ENCODE results near the gene PITRM1.

Gene PITRM1

GRCh38 chr10:3117486-3117885 is 55.1 kb downstream of the PITRM1 start:
- Histone ChIP-seq H3K27ac (no peak overlapping the region), H3K36me3 (peaks cover 95 to 100% (median 100%) of the 10 kb centered on the region in 11 experiments), H3K27me3 (no peaks in the 10 kb centered on the region), H3K9me3 (replicated peaks in 1 of 11) (no peaks in the 10 kb centered on the region), H3K4me2 (no peak overlapping the region), H3K4me3 (no peak overlapping the region), H4K20me1 (peaks cover 0 to 86% (median 45%) of the 10 kb centered on the region in 11 experiments; a peak in 18 of 22 replicates), H3K9ac (no peak overlapping the region), H3K4me1 (peaks cover 0 to 5% (median 0%) of the 10 kb centered on the region in 10 experiments; a peak in 1 of 20 replicates)
- no peak for TF ChIP-seq Cebpa-rat (IDR thresholded peaks at IDR 0.05)

- Histone ChIP-seq H3K4me1 (peaks cover 0 to 8% (median 3%) of the 10 kb centered on the region in 10 experiments; a peak in 14 of 20 replicates), H3K4me3 (no peak overlapping the region), H3K27ac (no peak overlapping the region), H3K4me2 (no peak overlapping the region), H3K27me3 (no peaks in the 10 kb centered on the region), H3K36me3 (peaks cover 95 to 100% (median 100%) of the 10 kb centered on the region in 11 experiments), H3K9ac (no peak overlapping the region), H3K9me3 (replicated peaks in 1 of 11) (no peaks in the 10 kb centered on the region), H4K20me1 (peaks cover 0 to 86% (median 45%) of the 10 kb centered on the region in 11 experiments; a peak in 19 of 22 replicates)
- no peak for TF ChIP-seq Cebpa-rat (IDR thresholded peaks at IDR 0.05)
Observed at GRCh38 chr10:3116508-3117100, 56.0 kb downstream of the PITRM1 start.

DNA sequence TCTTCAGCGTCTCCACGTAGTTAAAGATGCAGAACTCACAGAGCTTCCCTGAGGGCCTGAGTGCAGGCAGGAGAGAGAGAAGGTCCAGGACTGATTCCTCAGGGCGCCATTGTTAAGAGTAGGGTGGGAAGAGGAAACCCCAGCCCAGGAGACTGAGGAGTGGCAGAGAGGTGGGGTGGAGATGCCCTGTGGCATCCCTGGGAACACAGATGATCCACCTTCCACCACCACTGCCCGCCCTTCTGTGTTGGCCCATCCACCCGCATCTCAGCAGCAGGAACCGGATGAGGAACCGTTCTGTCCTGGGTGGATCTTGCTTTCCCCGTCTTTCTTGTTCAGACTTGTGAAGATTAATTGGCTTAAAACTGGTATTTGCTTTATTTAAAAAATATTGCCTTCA is 56.9 kb downstream of the PITRM1 start:
- Histone ChIP-seq H3K4me2 (no peak overlapping the region), H3K4me1 (peaks cover 0 to 17% (median 12%) of the 10 kb centered on the region in 10 experiments; a peak in 15 of 20 replicates), H3K9ac (no peak overlapping the region), H4K20me1 (peaks cover 0 to 89% (median 54%) of the 10 kb centered on the region in 11 experiments; a peak in 20 of 22 replicates), H3K36me3 (peaks cover 95 to 100% (median 100%) of the 10 kb centered on the region in 11 experiments), H3K4me3 (no peak overlapping the region), H3K27me3 (no peaks in the 10 kb centered on the region), H3K9me3 (replicated peaks in 1 of 11) (no peaks in the 10 kb centered on the region), H3K27ac (no peak overlapping the region)
- no peak for TF ChIP-seq Cebpa-rat (IDR thresholded peaks at IDR 0.05)

DNA sequence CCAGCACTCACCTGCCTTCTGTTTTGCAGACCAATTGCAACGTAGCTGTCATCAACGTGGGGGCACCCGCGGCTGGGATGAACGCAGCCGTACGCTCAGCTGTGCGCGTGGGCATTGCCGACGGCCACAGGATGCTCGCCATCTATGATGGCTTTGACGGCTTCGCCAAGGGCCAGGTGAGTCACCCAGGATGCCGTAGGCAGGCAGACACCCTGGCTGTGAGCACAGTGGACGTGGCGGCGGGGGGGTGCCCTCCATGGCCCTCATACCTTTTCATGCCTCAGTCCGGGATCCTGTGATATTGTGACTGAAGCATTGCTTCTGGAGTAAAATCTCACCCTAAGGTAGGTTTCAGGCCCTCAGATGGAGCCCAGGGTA is 59.2 kb downstream of the PITRM1 start:
- Histone ChIP-seq H3K4me2 (no peak overlapping the region), H4K20me1 (peaks cover 0 to 95% (median 59%) of the 10 kb centered on the region in 11 experiments; a peak in 20 of 22 replicates), H3K36me3 (peaks cover 97 to 100% (median 99%) of the 10 kb centered on the region in 11 experiments), H3K27ac (no peak overlapping the region), H3K27me3 (no peaks in the 10 kb centered on the region), H3K4me1 (peaks cover 0 to 30% (median 20%) of the 10 kb centered on the region in 10 experiments; a peak in 15 of 20 replicates), H3K4me3 (no peak overlapping the region), H3K9me3 (replicated peaks in 1 of 11) (no peaks in the 10 kb centered on the region), H3K9ac (no peak overlapping the region)
- no peak for TF ChIP-seq Cebpa-rat (IDR thresholded peaks at IDR 0.05)

GRCh38 chr10:3111621-3112163 is 60.9 kb downstream of the PITRM1 start:
- Histone ChIP-seq H3K9ac (peak overlapping the region in 2 of 11 experiments; percentile 2 to 3; a peak in 1 of 22 replicates), H4K20me1 (peaks cover 0 to 90% (median 51%) of the 10 kb centered on the region in 11 experiments; a peak in 20 of 22 replicates), H3K4me2 (peak overlapping the region in 8 of 11 experiments; percentile 24 to 72 (median 43); a peak in 14 of 22 replicates), H3K4me1 (peaks cover 0 to 30% (median 20%) of the 10 kb centered on the region in 10 experiments; a peak in 15 of 20 replicates), H3K27me3 (no peaks in the 10 kb centered on the region), H3K9me3 (replicated peaks in 1 of 11) (no peaks in the 10 kb centered on the region), H3K27ac (peak overlapping the region in 8 of 11 experiments; percentile 1 to 47 (median 33); a peak in 8 of 22 replicates), H3K4me3 (no peak overlapping the region), H3K36me3 (peaks cover 94 to 99% (median 97%) of the 10 kb centered on the region in 11 experiments)
- no peak for TF ChIP-seq Cebpa-rat (IDR thresholded peaks at IDR 0.05)

DNA sequence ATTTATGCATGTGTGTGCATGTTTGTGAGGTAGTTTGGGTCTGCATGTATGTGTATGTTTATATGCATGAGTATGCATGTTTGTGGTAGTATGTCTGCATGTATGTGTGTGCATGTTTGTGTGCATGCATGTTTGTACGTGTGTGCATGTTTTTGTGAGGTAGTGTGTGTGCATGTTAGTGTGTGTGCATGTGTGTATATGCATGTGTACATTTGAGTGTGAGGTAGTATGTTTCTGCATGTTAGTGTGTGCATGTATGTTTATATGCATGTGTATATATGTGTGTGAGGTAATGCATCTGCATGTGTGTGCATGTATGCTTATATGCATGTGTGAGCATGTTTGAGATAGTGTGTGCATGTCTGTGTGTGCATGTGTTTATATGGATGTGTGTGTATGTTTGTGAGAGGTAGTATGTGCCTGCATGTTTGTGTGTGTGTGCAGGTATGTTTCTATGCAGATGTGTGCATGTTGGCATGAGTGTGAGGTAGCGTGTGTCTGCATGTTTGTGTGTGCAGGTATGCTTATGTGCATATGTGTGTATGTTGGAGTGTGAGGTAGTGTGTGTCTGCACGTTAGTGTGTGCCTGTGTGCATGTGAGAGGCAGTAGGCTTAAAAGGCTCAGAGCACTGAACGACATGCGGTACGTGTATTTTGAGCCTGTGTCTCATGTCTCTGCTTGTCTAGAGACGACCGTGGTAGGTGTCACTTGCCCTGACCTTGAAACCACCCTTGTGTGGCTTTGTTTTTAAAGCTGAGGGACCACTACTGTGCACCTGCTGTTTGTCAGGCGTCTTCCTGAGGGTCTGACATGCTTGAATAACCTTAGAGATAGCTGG is 61.6 kb downstream of the PITRM1 start:
- H3K4me3 ChIP-seq: no peak overlapping the region
- H3K36me3 ChIP-seq: peaks cover 88 to 94% (median 91%) of the 10 kb centered on the region in 11 experiments
- H3K27me3 ChIP-seq: no peaks in the 10 kb centered on the region
- TF ChIP-seq Cebpa-rat (IDR thresholded peaks at IDR 0.05): no peak
- H3K4me2 ChIP-seq: peak overlapping the region in 8 of 11 experiments; percentile 24 to 72 (median 43); a peak in 15 of 22 replicates
- peaks cover 0 to 30% (median 20%) of the 10 kb centered on the region in 10 experiments; a peak in 15 of 20 replicates for H3K4me1 ChIP-seq
- peaks cover 0 to 87% (median 46%) of the 10 kb centered on the region in 11 experiments; a peak in 20 of 22 replicates for H4K20me1 ChIP-seq
- H3K27ac ChIP-seq: peak overlapping the region in 6 of 11 experiments; percentile 1 to 42 (median 27); a peak in 3 of 22 replicates
- H3K9ac ChIP-seq: peak overlapping the region in 1 of 11 experiments; percentile 2; a peak in 1 of 22 replicates
- no peaks in the 10 kb centered on the region for H3K9me3 ChIP-seq (replicated peaks in 1 of 11)

GRCh38 chr10:3109633-3110032 is 62.9 kb downstream of the PITRM1 start:
- Histone ChIP-seq H3K36me3 (peaks cover 88 to 94% (median 92%) of the 10 kb centered on the region in 11 experiments), H3K4me2 (no peak overlapping the region), H3K9ac (no peak overlapping the region), H3K4me3 (no peak overlapping the region), H3K27ac (no peak overlapping the region; a peak in 1 of 22 replicates), H3K9me3 (replicated peaks in 1 of 11) (no peaks in the 10 kb centered on the region), H3K27me3 (no peaks in the 10 kb centered on the region), H4K20me1 (peaks cover 0 to 87% (median 52%) of the 10 kb centered on the region in 11 experiments; a peak in 20 of 22 replicates), H3K4me1 (peaks cover 0 to 30% (median 20%) of the 10 kb centered on the region in 10 experiments; a peak in 15 of 20 replicates)
- no peak for TF ChIP-seq Cebpa-rat (IDR thresholded peaks at IDR 0.05)

DNA sequence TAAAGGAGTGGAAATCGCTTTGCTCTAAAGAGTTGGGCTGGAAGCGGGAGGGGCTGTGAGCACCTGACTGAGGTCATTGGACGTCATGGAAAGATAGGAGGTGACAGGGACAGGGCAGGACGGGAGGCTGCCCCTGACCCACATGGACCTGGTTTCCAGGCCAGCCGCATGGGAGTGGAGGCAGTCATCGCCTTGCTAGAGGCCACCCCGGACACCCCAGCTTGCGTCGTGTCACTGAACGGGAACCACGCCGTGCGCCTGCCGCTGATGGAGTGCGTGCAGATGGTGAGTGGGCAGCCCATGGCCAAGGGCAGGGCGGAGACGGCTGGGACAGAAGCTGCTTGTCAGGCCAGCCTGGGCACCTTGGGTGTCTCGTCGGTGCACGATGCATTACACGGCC is 63.4 kb downstream of the PITRM1 start:
- Histone ChIP-seq H3K4me1 (peaks cover 0 to 30% (median 20%) of the 10 kb centered on the region in 10 experiments; a peak in 15 of 20 replicates), H3K4me3 (no peak overlapping the region), H4K20me1 (peaks cover 0 to 87% (median 56%) of the 10 kb centered on the region in 11 experiments; a peak in 20 of 22 replicates), H3K4me2 (no peak overlapping the region), H3K27me3 (no peaks in the 10 kb centered on the region), H3K9me3 (replicated peaks in 1 of 11) (no peaks in the 10 kb centered on the region), H3K27ac (no peak overlapping the region), H3K9ac (no peak overlapping the region), H3K36me3 (peaks cover 88 to 94% (median 92%) of the 10 kb centered on the region in 11 experiments)
- TF ChIP-seq Cebpa-rat (IDR thresholded peaks at IDR 0.05): no peak
